ENCODE results near the gene SH2D3C.

SH2D3C gene

GRCh38 chr9:127700594-127701255 is 77.7 kb downstream of the SH2D3C start:
- TF ChIP-seq EZH2phosphoT487 (conservative IDR thresholded peaks at IDR 0.05; ENCODE audit: low read length): no peak
- TF ChIP-seq CTCF (IDR thresholded peaks at IDR 0.05; ENCODE audit: insufficient read depth, low read length, poor library complexity, severe bottlenecking): no peak
- H3K27ac ChIP-seq (ENCODE audit: low read depth, low read length): no peak overlapping the region
- no peaks in the 10 kb centered on the region for H3K9me2 ChIP-seq (replicated peaks; ENCODE audit: insufficient read depth, low read length)
- H3K27me3 ChIP-seq (ENCODE audit: low read length): no peaks in the 10 kb centered on the region
- H3K4me2 ChIP-seq (ENCODE audit: low read depth, low read length, poor library complexity, severe bottlenecking): no peak overlapping the region
- no peak overlapping the region for H3K4me3 ChIP-seq (ENCODE audit: insufficient read depth, low read length, poor library complexity, severe bottlenecking)
- no peaks in the 10 kb centered on the region for H3K9me3 ChIP-seq (ENCODE audit: insufficient read depth, low read length)
- H3F3A ChIP-seq (ENCODE audit: insufficient read depth): no peaks in the 10 kb centered on the region
- no peaks in the 10 kb centered on the region for H3K36me3 ChIP-seq (ENCODE audit: low read length)
- no peaks in the 10 kb centered on the region for H4K20me1 ChIP-seq (ENCODE audit: low read depth, low read length)
- H2AFZ ChIP-seq (ENCODE audit: low read depth, low read length, severe bottlenecking): no peak overlapping the region
- H3K9ac ChIP-seq (ENCODE audit: low read length): no peak overlapping the region
- H3K79me2 ChIP-seq (ENCODE audit: insufficient read depth, low read length): no peaks in the 10 kb centered on the region

GRCh38 chr9:127700140-127700539 is 78.3 kb downstream of the SH2D3C start:
- H3K27ac ChIP-seq (ENCODE audit: low read depth, low read length): no peak overlapping the region
- H4K20me1 ChIP-seq (ENCODE audit: low read depth, low read length): no peaks in the 10 kb centered on the region
- TF ChIP-seq EZH2phosphoT487 (conservative IDR thresholded peaks at IDR 0.05; ENCODE audit: low read length) (no peak), CTCF (IDR thresholded peaks at IDR 0.05; ENCODE audit: insufficient read depth, low read length, poor library complexity, severe bottlenecking) (no peak)
- peak overlapping the region; percentile 28 for H2AFZ ChIP-seq (ENCODE audit: low read depth, low read length, severe bottlenecking)
- H3K27me3 ChIP-seq (ENCODE audit: low read length): no peaks in the 10 kb centered on the region
- no peak overlapping the region for H3K9ac ChIP-seq (ENCODE audit: low read length)
- H3K9me2 ChIP-seq (replicated peaks; ENCODE audit: insufficient read depth, low read length): no peaks in the 10 kb centered on the region
- no peak overlapping the region for H3K4me3 ChIP-seq (ENCODE audit: insufficient read depth, low read length, poor library complexity, severe bottlenecking)
- H3K36me3 ChIP-seq (ENCODE audit: low read length): no peaks in the 10 kb centered on the region
- no peaks in the 10 kb centered on the region for H3K79me2 ChIP-seq (ENCODE audit: insufficient read depth, low read length)
- no peaks in the 10 kb centered on the region for H3K9me3 ChIP-seq (ENCODE audit: insufficient read depth, low read length)
- H3F3A ChIP-seq (ENCODE audit: insufficient read depth): no peaks in the 10 kb centered on the region
- no peak overlapping the region for H3K4me2 ChIP-seq (ENCODE audit: low read depth, low read length, poor library complexity, severe bottlenecking)

- no peak overlapping the region for H3K4me3 ChIP-seq (ENCODE audit: insufficient read depth, low read length, poor library complexity, severe bottlenecking)
- peak overlapping the region; percentile 58 for H2AFZ ChIP-seq (ENCODE audit: low read depth, low read length, severe bottlenecking)
- H3K4me2 ChIP-seq (ENCODE audit: low read depth, low read length, poor library complexity, severe bottlenecking): peak overlapping the region; percentile 45
- H3K9me2 ChIP-seq (replicated peaks; ENCODE audit: insufficient read depth, low read length): no peaks in the 10 kb centered on the region
- no peaks in the 10 kb centered on the region for H3K27me3 ChIP-seq (ENCODE audit: low read length)
- no peaks in the 10 kb centered on the region for H3K36me3 ChIP-seq (ENCODE audit: low read length)
- H3K27ac ChIP-seq (ENCODE audit: low read depth, low read length): no peak overlapping the region
- TF ChIP-seq EZH2phosphoT487 (conservative IDR thresholded peaks at IDR 0.05; ENCODE audit: low read length) (no peak), CTCF (IDR thresholded peaks at IDR 0.05; ENCODE audit: insufficient read depth, low read length, poor library complexity, severe bottlenecking) (no peak)
- H3F3A ChIP-seq (ENCODE audit: insufficient read depth): no peaks in the 10 kb centered on the region
- H3K9ac ChIP-seq (ENCODE audit: low read length): peak overlapping the region; percentile 22; the same call in 1 of the 2 replicates
- no peaks in the 10 kb centered on the region for H3K79me2 ChIP-seq (ENCODE audit: insufficient read depth, low read length)
- H3K9me3 ChIP-seq (ENCODE audit: insufficient read depth, low read length): no peaks in the 10 kb centered on the region
- H4K20me1 ChIP-seq (ENCODE audit: low read depth, low read length): no peaks in the 10 kb centered on the region
Observed at GRCh38 chr9:127698985-127699670, 79.3 kb downstream of the SH2D3C start.

All from SU-DHL-6 (cell line).